Measurements from ENCODE around the gene DLL3. TPM values are rescaled to one million over a fixed set of nuclear protein-coding genes. Genes with fewer than 3 reads are reported as not detected.

The DLL3 gene, protein sequence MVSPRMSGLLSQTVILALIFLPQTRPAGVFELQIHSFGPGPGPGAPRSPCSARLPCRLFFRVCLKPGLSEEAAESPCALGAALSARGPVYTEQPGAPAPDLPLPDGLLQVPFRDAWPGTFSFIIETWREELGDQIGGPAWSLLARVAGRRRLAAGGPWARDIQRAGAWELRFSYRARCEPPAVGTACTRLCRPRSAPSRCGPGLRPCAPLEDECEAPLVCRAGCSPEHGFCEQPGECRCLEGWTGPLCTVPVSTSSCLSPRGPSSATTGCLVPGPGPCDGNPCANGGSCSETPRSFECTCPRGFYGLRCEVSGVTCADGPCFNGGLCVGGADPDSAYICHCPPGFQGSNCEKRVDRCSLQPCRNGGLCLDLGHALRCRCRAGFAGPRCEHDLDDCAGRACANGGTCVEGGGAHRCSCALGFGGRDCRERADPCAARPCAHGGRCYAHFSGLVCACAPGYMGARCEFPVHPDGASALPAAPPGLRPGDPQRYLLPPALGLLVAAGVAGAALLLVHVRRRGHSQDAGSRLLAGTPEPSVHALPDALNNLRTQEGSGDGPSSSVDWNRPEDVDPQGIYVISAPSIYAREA
- 0.56 and 1.8 TPM in 2 replicates for total RNA-seq (2011; cell fraction: chromatin; rRNA removed; ENCODE audit: low replicate concordance)
- 2.0 and 2.5 TPM in 2 replicates for total RNA-seq (2011; cell fraction: nucleolus; rRNA removed)
- 2.1 TPM in 2 replicates for total RNA-seq (2011; cell fraction: nucleoplasm; rRNA removed)
- total RNA-seq (2014; rRNA removed) (5.4 and 5.5 TPM in 2 replicates), total RNA-seq (2014; rRNA removed; fragmentation: Illumina TruSeq; extraction: Trizol) (1.1 TPM in 2 replicates), total RNA-seq (2015; rRNA removed; fragmentation: Illumina TruSeq; extraction: Trizol) (0.80 and 1.1 TPM in 2 replicates), total RNA-seq (2021) (2.5 and 3.4 TPM in 2 replicates), polyA plus RNA-seq (2011; rRNA removed) (2.1 and 2.5 TPM in 2 replicates), polyA plus RNA-seq (2014; fragmentation: Illumina TruSeq; extraction: Trizol) (0.53 and 0.92 TPM in 2 replicates), polyA plus RNA-seq (2014; fragmentation: Nextera tagmentation; extraction: Ambion mirVana) (1 to 10 TPM in 1 of 2 experiments, under 1 TPM in 1; 0.92 to 1.2 TPM), polyA plus RNA-seq (2014; rRNA removed) (5.2 and 6.3 TPM in 2 replicates), polyA minus RNA-seq (2011; rRNA and poly(A)+ RNA removed) (0.39 and 0.63 TPM in 2 replicates), Bru-seq, nascent RNA (percentile 40 among the genes with signal in this experiment), BruChase-seq, experiment 1, labeled RNA remaining after a 2-hour chase (percentile 27 among the genes with signal in this experiment), BruChase-seq, experiment 2, labeled RNA remaining after a 6-hour chase (percentile 29 among the genes with signal in this experiment)
- 3.2 and 6.3 TPM in 2 replicates for polyA plus RNA-seq (2011; cell fraction: cytosol; rRNA removed)
- polyA plus RNA-seq (2011; cell fraction: nucleus; rRNA removed): 2.0 TPM in 2 replicates
- 1.3 and 2.0 TPM in 2 replicates for polyA plus RNA-seq (2012)
- 0.86 and 1.1 TPM in 2 replicates for polyA minus RNA-seq (2011; cell fraction: cytosol; rRNA and poly(A)+ RNA removed)
- 0.94 and 1.4 TPM in 2 replicates for polyA minus RNA-seq (2011; cell fraction: nucleus; rRNA and poly(A)+ RNA removed)
- long read RNA-seq, experiment 1, partial matches to known transcripts: 16 of 16 reads
- long read RNA-seq, experiment 1, other reads (novel, unspliced or antisense): 0 of 16 reads
- long read RNA-seq, experiment 2, partial matches to known transcripts: 4 of 4 reads
- long read RNA-seq, experiment 2, other reads (novel, unspliced or antisense): 0 of 4 reads
- long read RNA-seq, experiment 3, partial matches to known transcripts: 8 of 8 reads
- long read RNA-seq, experiment 3, other reads (novel, unspliced or antisense): 0 of 8 reads

DNA sequence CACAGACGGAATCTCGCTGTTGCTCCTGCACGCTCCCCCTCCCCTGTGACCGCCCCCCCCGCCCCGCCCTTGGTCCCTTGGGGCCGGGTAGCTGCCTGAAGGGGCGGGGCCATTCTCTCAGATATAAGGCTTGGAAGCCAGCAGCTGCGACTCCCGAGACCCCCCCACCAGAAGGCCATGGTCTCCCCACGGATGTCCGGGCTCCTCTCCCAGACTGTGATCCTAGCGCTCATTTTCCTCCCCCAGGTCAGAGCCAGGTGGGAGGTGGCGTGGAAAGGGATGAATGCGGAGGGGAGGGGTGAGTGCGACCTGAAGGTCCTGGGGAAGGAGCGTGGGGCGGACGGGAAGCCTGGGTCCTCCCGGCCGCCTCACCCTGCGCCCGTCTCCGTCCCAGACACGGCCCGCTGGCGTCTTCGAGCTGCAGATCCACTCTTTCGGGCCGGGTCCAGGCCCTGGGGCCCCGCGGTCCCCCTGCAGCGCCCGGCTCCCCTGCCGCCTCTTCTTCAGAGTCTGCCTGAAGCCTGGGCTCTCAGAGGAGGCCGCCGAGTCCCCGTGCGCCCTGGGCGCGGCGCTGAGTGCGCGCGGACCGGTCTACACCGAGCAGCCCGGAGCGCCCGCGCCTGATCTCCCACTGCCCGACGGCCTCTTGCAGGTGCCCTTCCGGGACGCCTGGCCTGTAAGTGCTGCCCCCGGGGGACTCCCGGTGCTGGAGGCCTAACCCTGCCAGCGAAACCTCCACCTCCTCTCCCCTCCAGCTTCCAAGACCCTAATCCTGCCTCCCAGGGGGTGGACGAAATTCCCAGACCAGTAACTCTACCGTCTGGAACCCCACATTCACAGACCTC, at the start of gene DLL3:
DLL3 (plus strand) TSS at position 150 of the 845 bp plus-strand sequence; CDS start at position 178, 28 bp downstream.
- no peaks in the 10 kb centered on the region for H3K9me1 ChIP-seq (ENCODE audit: control insufficient read depth, insufficient read depth, low read length)
- H3K27me3 ChIP-seq (ENCODE audit: control insufficient read depth in 2 of 2, insufficient read depth in 2 of 2, low read length in 2 of 2): no peaks in the 10 kb centered on the region
- POLR2A ChIA-PET: interaction anchor here (0.8 to 2.6 kb wide), 2 partner anchors 9 to 18 kb away, joined by 5 to 15 read pairs; partner anchors contain the start of gene TIMM50
- peak within 1 kb of the TSS; percentile 22 for H3K4me3 ChIP-seq
- H3K27ac ChIP-seq (ENCODE audit: extremely low read depth, low read depth, low read length): no peak within 1 kb of the TSS
- CTCF ChIA-PET (ENCODE audit: low intra/inter-chr PET ratio): interaction anchor here (0.7 to 1.1 kb wide), 2 partner anchors 48 to 128 kb away, joined by 3 read pairs; no protein-coding TSS in a partner anchor
- H3K4me1 ChIP-seq (replicated peaks in 1 of 2; ENCODE audit: control insufficient read depth in 2 of 2, insufficient read depth in 2 of 2, low read length in 2 of 2): peaks cover 10 to 29% of the 10 kb centered on the region in 2 experiments; a peak in 4 of 5 replicates
- peak within 1 kb of the TSS; percentile 97 for H2AFZ ChIP-seq (ENCODE audit: low read depth, low read length)
- BruUV-seq (replicated peaks): no TSS peak
- peak; percentile 45 for ATAC-seq
- no peaks in the 10 kb centered on the region for H4K20me1 ChIP-seq (replicated peaks; ENCODE audit: control insufficient read depth, insufficient read depth, low read length)
- FAIRE-seq: no peak
- H3K4me2 ChIP-seq (ENCODE audit: insufficient read depth, low read length): peak within 1 kb of the TSS; percentile 82
- H3K9me3 ChIP-seq (replicated peaks; ENCODE audit: control insufficient read depth, insufficient read depth, low read depth, low read length): no peaks in the 10 kb centered on the region
- H3K36me3 ChIP-seq (ENCODE audit: control insufficient read depth, insufficient read depth, low read length): no peaks in the 10 kb centered on the region
- peak; percentile 36 to 57 (median 53) for DNase-seq (ENCODE audit: extremely low read depth in 1 of 4, low spot score in 3 of 4)
- in situ Hi-C loops (cut with MboI) (no loop called here), intact Hi-C loops (cut with micrococcal nuclease) (loop anchor here (1.0 to 5.0 kb wide), 3 partner anchors 18 to 173 kb away; partner anchors contain the start of genes EID2B and TIMM50)
- WGBS (ENCODE audit: insufficient coverage, low coverage, missing lambda C conversion rate): 63% methylated on average over 35 of the region's 60 CpGs
- peak within 1 kb of the TSS; percentile 9 to 76; a peak in 3 of 4 replicates for H3K9ac ChIP-seq (ENCODE audit: insufficient read depth in 1 of 2, low read depth in 2 of 2, low read length in 2 of 2)
- H3K79me2 ChIP-seq (ENCODE audit: control insufficient read depth, insufficient read depth, low read length): no peaks in the 10 kb centered on the region
- TF ChIP-seq SMARCA5 (IDR thresholded peaks at IDR 0.05) (no peak), ZNF740 (CRISPR knock-in tag; IDR thresholded peaks at IDR 0.05) (no peak), ZNF740 (tag; IDR thresholded peaks at IDR 0.05) (0 out of 4 replicates have a peak, but pooled peaks of 1 of the 2 experiments have one; percentile 20), LARP7 (IDR thresholded peaks at IDR 0.05) (no peak), VEZF1 (CRISPR knock-in tag; IDR thresholded peaks at IDR 0.05) (peak; percentile 41; the same call in 1 of the 2 replicates), ZNF830 (CRISPR knock-in tag; IDR thresholded peaks at IDR 0.05) (no peak)
- TF ChIP-seq, protein P1, sequence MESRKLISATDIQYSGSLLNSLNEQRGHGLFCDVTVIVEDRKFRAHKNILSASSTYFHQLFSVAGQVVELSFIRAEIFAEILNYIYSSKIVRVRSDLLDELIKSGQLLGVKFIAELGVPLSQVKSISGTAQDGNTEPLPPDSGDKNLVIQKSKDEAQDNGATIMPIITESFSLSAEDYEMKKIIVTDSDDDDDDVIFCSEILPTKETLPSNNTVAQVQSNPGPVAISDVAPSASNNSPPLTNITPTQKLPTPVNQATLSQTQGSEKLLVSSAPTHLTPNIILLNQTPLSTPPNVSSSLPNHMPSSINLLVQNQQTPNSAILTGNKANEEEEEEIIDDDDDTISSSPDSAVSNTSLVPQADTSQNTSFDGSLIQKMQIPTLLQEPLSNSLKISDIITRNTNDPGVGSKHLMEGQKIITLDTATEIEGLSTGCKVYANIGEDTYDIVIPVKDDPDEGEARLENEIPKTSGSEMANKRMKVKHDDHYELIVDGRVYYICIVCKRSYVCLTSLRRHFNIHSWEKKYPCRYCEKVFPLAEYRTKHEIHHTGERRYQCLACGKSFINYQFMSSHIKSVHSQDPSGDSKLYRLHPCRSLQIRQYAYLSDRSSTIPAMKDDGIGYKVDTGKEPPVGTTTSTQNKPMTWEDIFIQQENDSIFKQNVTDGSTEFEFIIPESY (CRISPR knock-in tag; IDR thresholded peaks at IDR 0.05): peak; percentile 74

All from K562 (cell line).